ENCODE data around the gene MEX3A.

Gene MEX3A

DNA sequence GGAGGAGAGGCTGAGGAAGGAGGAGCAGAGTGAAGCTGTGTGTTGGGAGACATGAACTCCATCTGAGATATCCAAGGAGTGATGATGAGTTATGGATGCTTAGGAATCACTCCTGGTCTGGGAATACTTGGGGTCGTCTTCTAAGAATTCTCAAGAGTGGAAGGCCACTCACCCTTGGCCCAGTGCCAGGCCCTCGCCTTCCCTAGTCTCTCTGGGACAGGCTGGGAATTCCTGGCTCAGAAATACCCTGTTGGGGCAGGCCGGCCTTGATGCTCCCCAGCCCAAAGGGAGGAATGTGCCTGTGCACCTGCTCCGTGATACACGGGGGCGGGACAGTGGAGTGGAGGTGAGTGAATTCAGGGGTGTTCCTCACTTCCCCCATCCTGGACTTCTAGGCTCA lies 19.6 kb upstream of the MEX3A start:
- DNase-seq, result no peak

DNA sequence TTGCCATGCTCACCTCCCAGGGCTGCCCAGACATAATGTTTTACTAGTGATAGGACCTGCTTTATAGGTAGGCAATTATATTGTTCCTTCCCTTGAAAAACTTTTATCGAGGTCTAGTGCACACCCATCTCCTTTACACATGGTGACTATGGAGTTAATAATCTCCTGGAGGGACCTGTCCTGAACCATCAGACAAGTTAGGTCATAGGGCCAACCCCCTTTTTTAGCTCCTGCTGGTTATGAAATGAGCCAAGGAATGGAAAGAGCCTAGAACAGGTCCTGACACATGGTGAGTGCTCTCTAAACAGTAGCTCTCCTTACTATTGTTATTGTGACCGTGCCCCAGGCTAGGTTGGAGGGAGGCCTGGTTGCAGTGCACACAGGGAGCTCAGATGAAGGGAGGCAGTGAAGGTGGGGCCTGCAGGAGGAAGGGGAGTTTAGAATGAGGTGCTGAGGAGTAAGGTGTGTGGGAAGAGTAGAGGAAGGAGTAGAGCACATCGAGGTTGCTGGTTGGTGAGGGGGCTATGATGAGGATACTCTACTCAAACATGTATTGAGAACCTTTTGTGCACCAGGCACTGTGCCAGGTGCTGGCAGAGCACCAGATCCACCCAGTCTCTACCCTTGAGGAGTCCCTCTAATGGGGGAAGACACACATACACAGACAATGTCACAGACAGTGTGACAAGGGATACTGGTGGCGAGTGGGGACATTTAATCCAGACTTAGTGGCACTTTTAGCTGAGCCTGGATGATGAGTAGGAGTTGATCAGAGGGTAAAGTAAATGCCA lies 18.1 kb upstream of the MEX3A start:
- no peak for DNase-seq

DNA sequence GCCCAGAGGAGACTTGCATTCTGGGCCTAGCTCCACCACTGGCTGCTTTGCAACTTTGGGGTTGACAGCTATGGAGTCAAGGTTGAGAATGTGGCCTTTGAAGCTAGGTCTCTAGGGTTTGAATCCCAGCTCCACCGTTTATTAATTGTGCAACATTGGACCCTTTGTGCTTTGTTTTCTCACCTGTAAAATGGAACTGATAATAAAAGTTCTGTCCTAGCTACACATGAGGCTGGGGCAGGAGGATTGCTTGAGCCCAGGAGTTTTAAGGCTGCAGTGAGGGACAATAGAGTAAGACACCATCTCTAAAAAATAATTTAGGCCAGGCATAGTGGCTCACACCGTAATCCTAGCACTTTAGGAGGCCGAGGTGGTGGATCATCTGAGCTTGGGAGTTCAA lies 17.0 kb upstream of the MEX3A start:
- no peak for DNase-seq

DNA sequence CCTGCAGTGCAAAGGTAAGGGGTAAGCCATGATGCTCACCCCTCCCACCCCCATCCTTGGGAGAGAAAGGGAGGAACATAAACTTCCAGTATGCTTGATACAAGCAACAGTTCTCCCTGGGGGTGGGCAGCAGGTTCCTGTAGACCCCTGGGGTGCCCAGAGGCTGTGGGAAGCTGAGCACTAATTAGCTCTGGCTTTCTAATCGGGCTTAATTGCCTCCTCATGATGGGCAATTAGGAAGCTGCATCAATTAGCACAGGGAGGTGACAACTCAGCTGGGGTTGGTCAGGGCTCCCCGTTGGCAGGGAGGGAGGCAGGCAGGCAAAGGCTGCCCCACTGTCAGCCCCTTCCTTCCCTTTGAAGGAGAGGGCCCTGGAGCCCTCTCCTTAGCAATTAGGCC lies 16.5 kb upstream of the MEX3A start:
- DNase-seq, result no peak

DNA sequence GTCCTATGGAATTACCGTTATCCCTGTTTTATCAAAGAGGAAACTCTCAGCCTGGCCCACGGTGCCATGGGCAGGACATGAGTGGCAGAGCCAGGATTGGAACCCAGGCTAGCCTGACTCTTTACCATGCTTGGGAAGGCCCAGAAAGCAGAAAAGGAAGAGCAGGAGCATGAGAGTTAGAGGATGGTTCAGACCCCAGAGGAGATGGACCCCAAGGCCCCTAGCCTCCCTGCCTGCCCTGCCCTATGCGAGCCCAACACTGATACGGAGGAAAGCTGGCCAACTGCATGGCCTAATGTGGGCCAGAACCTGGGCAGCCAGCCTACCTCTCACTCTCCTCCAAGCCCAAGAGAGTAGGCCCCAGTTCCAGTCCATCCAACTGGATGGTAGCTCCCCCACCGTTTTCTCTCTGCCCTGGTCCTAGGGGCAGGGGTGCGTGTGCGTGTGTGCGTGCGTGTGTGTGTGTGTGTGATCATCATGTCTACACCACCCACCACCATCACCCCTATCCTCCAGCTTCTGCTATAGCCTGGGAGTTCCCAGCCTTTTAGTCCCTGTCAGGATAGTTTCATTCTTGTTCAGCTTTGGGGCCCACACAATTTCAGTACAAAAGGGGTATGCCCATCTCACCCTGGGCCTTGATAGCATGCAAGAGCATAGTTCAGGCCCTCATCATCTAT lies 15.4 kb upstream of the MEX3A start:
- DNase-seq, result no peak

DNA sequence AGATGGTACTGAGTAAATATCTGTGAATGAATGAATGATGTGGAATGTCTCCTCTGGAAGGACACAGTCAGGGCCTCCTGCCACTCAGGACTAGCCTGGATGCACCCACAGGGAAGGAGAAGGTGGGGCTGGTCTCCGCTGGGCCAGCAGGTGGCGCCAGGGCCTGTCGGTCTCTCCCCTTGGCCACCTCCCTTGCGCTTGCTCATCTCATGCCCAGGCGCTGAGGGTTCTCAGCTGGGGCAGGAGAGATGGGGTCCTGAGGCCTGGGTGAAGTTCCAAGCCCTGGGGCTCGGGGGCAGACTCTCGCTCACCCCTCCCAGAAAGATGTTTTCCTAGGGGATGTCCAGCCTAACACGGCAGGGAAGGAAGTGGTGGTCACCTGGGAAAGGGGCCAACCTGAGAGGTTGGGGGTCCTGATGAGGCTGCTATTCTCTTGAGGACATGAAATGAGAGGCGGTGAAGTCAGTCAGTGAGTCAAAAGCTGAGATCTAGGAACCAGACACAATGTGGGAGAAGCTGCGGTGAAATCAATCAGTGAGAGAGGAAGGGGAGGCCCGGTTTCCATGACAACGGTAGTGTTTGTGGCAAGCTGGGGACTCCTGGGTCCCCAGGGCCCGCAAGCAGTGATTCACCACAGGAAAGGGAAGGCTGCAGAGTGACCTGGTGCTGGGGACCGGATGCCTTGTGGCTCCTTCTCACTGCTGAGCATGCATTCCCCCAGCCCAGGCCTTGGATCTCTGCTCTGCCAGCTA lies 14.6 kb upstream of the MEX3A start:
- DNase-seq, result peak; percentile 82

DNA sequence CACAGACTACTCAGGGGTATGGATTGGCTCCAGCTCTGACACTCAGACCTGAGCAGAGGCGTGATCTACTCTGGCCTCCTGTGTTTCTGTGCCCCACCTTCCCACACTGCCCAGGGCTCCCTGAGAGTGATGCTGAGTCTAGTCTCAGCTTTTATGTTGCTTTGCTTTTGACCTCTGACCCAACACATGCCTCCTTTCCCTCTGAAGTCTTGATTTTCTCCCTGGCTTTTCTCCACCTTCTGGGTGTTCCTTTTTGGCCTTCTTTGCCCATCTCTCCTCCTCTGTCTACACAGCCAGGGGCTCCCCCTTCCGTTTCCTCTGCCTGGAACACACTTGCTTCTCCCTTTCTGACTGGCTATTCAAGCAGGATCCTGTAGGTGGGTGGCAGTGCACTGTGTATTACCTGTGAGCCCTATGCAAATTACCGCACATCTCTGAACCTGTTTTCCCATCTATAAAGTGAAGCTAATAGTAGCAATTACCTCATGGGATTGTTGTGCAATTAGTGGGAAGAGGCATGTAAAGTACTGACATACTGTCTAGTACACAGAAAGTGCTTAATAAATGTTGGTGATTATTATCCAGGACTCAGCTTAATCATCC lies 13.7 kb upstream of the MEX3A start:
- no peak for DNase-seq

DNA sequence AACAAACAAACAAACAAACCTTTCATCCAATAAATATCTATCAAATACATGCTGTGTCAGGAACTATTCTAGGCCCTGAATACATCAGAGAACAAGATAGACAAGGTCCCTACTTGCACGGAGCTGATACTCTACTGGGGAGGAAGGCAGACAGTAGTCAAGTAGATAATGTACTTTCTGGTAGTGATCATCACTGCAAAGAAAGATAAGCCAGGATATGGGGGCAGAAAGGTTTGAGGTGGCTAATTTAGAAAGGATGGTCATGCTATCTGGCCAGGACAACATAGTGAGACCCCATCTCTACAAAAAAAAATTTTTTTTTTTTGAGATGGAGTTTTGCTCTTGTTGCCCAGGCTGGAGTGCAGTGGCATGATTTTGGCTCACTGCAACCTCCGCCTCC lies 9.3 kb upstream of the MEX3A start:
- DNase-seq, result no peak

DNA sequence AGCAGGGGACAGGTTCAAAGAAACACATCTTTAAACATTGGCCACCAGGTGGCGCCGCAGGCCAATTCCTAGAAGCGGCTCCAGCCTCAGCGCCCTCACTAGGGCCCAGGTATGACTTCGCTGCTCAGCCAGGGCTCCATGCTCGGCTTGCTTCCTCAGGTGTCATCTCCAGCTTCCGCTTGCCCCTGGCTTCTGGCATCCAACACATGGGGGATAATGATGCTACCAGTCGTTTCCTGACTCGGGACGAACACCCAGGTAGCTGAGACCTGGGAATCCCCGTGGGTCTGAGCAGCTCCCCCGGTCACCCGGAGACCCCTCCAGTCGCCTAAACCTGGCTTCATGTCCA lies 8.5 kb upstream of the MEX3A start:
- peak; percentile 82 for DNase-seq

DNA sequence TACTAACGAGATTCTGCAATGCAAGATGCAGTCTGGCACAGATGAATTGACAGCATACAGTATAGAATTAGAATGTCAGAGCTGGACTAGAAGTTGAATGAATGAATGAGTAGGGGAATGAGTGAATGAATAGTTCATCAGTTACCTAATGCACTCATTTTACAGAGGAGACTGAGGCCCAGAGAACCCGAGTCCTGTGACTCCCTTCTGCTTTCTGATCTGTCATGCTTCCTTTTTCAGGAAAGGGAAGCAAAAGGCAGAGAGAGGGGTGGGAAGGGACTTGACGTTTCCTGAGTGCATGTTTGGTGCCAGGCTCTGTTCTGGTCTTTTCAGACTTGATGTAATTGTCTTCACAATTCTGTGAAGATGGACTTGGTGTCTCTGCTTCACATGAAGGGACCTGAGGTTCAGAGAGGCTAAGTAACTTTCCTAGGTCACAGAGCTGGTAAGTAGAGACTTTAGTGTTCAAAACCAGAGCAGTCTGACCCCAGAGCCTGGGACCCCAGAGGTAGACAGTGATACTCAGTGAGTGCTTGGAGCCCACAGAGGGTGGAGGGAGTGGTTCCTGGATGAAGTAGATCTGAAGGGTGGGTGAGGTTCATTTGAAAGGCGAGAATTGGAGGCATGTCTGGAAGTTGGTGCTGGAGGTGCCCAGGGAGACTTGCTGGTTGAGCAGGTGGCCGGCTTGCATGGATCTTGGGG lies 8.0 kb upstream of the MEX3A start:
- no peak for DNase-seq

DNA sequence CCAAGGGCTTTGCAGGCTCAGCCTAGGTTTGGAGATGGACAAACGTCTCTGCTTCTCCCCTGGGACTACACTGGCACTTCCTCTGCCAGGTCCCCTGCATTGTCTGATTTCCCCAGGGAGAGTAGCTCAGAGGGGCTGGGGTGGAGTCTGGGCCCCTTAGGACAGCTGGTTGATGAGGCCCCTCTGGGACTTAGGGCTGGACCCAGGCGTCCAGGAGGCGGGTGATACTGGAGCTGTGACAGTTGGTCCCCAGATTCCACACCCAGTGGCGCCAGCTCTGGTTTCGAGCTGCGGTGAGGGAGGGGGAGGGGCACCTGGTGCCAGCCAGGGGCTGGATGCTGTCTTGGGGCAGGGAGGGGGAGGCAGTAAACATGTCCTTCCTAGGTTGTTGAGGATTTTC lies 7.4 kb upstream of the MEX3A start:
- DNase-seq, result no peak

DNA sequence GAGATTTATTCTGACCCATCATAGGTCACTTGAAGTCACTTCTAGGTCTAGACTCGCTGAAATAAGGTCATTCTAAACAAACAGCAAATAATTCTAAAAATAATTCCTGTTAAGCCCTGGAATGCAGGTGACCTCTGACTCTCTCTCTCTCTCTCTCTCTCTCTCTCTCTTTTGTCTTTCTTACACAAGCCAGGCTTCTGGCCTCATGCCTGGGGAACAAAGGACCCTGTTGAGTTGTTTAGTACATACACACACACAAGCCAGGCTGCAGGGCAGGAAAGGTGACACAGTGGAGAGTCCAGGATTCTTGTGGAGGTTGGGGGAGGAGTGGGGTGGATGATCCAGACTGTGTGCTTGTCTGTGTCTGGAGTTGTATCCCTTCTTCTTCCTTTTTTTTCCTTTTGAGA lies 4.0 kb upstream of the MEX3A start:
- DNase-seq, result peak; percentile 32

DNA sequence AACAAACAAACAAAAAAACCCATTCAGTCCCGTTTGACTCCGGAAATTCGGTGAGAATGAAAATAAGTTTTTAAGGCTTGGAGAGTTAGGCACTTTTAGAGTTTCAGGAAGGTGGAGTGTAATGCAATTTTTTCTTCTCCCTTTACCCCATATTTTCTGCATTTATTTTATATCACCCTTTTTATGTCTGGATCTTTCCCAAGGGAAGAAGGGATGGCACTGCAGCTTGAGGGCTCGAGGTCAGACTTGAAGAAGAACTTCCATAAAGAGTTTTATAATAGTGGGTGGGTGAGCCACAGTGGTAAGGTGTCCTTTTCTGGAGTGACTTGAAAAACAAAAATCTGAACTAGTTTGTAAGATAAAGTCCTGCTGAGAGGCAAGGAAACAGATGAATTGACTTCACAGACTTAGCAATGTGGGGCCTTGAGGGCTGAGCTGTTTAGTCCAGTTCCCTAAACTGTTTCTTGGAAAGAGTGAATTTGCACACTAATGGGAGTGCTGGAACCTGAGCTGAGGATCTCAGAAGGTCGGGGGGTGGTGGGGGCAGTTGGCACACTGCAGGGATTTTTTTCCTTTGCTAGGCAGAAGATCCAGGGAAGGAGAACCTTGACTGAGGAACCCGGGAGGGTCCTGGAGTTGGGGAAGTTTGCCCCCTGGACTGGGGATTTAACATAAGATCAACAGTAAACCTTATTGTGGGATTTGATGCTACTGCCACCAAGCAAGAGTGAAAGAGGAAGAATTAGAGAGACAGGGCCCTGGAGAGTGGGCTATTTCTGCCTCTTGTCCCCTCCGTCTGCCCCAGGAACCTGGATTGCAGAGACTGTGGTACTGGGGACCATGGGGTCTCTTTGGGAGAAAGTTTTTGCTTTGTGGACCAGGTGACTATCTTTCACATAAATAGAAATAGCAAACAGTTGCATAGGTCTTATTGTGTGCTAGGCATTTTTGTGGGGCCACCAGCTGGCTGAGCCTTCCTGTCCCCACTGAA lies 1.8 kb upstream of the MEX3A start:
- peak; percentile 6 for DNase-seq

DNA sequence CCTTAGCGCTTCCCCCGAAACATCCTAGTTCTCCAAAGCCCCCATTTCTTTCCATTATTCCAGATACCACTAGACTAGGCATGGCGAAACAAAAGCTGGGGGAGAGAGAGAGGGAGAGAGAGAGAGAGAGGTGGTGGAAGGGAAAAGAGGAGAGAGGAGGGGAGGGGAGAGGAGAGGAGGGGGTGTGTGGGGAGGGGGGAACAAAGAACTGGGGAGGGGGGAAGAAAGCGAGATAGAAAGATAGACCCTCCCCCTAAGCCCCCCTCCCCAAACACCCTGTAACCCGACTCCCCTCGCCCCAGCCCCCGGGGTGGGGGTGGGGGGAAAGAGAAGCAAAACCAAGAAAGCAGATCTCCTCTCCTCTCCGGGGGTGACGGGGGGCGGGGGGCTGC lies 352 bp downstream of the MEX3A start:
- no peak for DNase-seq

DNA sequence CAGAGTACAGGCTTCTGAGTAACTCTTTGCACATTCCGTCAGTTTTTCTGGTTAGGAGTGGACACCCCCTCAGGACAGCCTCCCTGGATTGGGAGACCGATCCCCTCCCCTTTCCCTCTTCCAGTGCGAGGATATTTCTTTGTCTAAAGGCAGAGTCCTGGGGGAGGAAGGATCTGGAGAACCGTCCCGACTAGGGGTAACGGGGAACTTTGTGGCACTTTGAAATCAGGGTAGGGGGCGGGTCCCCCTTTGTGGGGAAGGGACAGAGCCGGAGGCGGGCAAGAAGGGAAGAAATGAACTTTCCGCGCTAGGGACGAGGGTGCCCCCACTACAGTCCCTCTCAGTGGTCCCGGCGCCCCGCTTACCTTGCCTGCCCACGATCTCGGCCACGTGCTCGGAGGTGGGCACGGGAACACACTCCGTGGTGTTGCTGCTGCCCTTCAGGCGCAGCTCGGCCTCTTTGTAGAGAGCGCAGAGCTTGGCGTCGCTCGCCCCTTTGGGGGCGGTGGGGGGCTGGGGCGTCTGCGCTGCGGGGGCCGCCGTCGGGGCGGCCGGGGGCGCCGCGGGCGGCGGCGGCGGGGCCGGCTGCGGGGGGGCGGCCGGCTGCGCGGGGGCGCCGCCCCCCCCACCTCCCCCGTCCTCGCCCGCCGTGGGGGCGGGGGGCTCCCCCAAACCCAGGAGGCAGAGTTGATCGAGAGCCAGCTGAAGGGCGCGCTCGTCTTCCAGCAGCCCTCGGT lies 917 bp downstream of the MEX3A start:
- peak; percentile 67 for DNase-seq

DNA sequence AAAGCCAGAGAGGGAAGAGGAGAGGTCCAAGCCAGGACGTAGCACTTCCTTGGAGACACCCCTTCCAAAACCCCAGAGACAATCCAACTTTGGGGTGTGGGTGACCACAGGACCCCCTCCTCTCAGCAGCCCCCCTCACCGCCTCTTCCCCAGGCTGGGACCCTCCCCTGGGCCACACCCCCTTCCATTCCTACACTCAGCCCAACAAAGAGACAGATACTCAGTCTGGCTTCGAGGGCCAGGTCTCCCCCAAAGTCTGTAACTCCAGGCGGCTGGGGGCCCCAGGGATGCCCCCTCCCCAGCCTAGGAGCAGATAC lies 1.4 kb downstream of the MEX3A start:
- DNase-seq, result peak; percentile 63

DNA sequence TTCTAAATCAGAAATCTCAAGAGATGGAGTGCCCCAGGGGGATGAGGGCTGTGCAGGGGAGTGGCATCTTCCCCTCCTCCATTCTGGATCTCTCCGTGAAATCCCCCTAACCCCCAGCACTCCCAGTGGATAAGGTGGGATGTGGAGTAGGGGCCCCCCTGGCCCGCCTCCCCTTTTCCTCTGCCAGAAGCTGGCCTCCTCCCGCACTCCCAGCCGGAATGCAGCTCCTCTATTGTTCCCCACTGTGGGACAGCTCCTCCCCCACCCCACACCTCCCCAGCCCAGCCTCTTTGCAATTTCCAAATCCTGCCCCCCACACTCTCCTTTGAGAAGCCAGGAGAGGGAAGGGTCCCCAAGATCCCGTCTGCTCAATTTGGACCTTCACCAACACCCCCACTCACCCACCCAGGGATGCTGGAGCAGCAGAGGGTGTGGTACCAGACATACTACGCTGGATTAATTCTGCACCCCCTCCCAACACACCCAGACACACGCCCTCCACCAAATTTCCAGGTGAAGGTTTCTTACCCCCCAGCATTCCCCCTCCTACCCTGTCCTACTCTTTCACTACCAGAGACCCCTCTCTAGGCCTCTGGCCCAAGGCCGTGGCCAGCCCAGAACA lies 1.9 kb downstream of the MEX3A start:
- DNase-seq, result peak; percentile 18

DNA sequence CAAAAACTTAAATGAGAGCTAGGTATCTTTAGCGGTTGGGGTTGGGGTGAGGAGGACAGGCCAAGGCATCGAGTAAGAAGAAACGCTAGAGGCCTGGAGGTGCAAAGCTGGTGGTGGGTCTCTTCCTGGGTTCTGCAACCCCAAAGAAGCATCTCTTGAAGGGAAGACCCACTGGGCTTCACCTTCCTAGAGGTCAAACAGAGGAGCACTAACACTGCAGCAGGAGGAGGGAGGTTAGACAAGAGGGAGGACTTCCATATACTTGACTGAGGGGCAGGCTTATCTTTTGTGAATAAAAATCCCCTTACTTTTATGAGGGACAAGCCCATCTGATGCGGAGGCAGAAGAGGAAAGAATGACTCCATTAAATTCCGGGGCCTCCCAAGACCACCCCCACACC lies 2.5 kb downstream of the MEX3A start:
- DNase-seq, result peak; percentile 21

DNA sequence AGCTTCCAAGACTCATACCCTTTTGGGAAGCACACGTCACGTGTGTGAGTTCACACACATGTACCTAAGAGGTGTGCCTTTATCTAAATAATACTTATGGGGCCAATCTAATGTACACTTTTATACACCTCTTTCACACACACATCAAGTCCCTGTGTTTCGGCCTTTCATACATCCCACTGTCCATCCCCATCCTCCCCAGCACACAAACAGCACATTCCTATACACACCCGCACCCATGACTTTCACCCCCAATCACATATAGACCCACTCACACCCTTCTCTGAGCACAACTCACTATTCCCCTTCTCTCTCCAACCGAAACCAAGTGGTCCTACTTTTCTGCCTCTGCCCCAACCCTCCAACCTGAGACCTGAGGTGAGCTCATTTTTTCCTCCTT lies 3.5 kb downstream of the MEX3A start:
- no peak for DNase-seq

DNA sequence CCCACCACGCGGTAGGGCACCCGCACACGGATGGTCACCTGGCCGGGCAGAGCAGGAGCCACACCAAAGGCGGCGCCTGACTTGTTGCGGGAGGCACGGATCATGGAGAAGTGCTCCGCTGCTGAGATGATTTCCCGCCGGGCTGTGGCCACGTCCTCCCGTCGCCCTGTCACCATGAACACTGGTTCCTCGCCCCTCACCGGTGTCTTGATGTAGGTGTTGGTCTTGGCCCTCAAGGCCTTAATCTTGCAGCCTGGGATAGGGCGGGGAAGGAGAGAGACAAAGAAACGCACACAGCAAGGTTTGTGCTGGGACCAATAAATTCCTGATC lies 4.9 kb downstream of the MEX3A start:
- no peak for DNase-seq
